GM12878 (cell line): Measurements from ENCODE around the gene SLC2A1. TPM values are rescaled to one million over a fixed set of nuclear protein-coding genes. Genes with fewer than 3 reads are reported as not detected.
A peak's percentile ranks its signal among the peaks of the same experiment; 100 is the strongest.

Source experiments
- ATAC-seq: fragments of 200-7000 bp; cut with Tn5 transposase; 3 replicates; pipeline ENCODE4 v1.9.1; 2020; ENCODE audit warnings: mild to moderate bottlenecking, moderate library complexity
- BruUV-seq: library from RNA; stranded (reverse); fragments of 400-500 nt; replicated peaks from 2 replicates; lab custom pipeline; 2021; lab: Mats Ljungman, UMichigan
- CTCF ChIA-PET: fragments of 300-600 bp; sonication (Branson Sonifier 250); formaldehyde crosslinking; extraction: SDS; loops from one replicate; lab custom pipeline; 2021; ENCODE audit warnings: inconsistent platforms; lab: Yijun Ruan, JAX
- POLR2A ChIA-PET: fragments of 350-600 bp; formaldehyde crosslinking; extraction: SDS; loops from one replicate; lab custom pipeline; 2021; ENCODE audit warnings: inconsistent platforms; lab: Charles Lee
- RAD21 ChIA-PET: fragments of 300-600 bp; sonication (Branson Sonifier 250); formaldehyde crosslinking; loops from one replicate; lab custom pipeline; 2023; ENCODE audit warnings: antibody characterized with exemption; ENCODE audit not compliant: unreplicated experiment; lab: Charles Lee
- SMC1A ChIA-PET: fragments of 300-600 bp; sonication (Branson Sonifier 250); formaldehyde crosslinking; loops from one replicate; lab custom pipeline; 2023; ENCODE audit not compliant: unreplicated experiment, uncharacterized antibody; lab: Charles Lee
- DNase-seq: peaks from one replicate; pipeline ENCODE4 v3.0.0-alpha.2; 2011; ENCODE audit warnings: low read depth, low spot score
- FAIRE-seq: peaks from 3 replicates; lab custom pipeline; 2011; peaks lifted over from hg19 to GRCh38; lab: Jason Lieb, UNC
- H2AFZ ChIP-seq: 2 replicates; pipeline ENCODE4 v1.6.0; 2011; ENCODE audit warnings: low read depth, low read length, control low read depth; ENCODE audit not compliant: control insufficient read depth
- H3K27ac ChIP-seq: 2 replicates; pipeline ENCODE4 v1.5.1; 2011; ENCODE audit warnings: control low read depth; ENCODE audit not compliant: control insufficient read depth, insufficient read depth
- H3K27me3 ChIP-seq, 2 experiments: replicated peaks in 1 of 2; 2 replicates each; pipeline versions ENCODE4 v1.6.0 to v1.6.1; 2011; ENCODE audit warnings: low read length in 1 of 2; ENCODE audit not compliant: control insufficient read depth in 2 of 2, insufficient read depth in 2 of 2
- H3K36me3 ChIP-seq, 2 experiments: 2 replicates each; pipeline ENCODE4 v1.5.1; 2011; ENCODE audit warnings: low read length in 1 of 2; ENCODE audit not compliant: control insufficient read depth in 2 of 2, insufficient read depth in 2 of 2
- H3K4me1 ChIP-seq: 2 replicates; pipeline ENCODE4 v1.6.1; 2011; ENCODE audit warnings: mild to moderate bottlenecking, low read length, moderate library complexity, mixed read lengths; ENCODE audit not compliant: control insufficient read depth, insufficient read depth
- H3K4me2 ChIP-seq: 2 replicates; pipeline ENCODE4 v1.6.0; 2011; ENCODE audit warnings: control low read depth; ENCODE audit not compliant: control insufficient read depth, insufficient read depth
- H3K4me3 ChIP-seq: fragments of 200-600 bp; sonication (generic); 2 replicates; pipeline ENCODE4 v1.5.1; 2016
- H3K79me2 ChIP-seq: 2 replicates; pipeline ENCODE4 v1.6.0; 2011; ENCODE audit warnings: low read length; ENCODE audit not compliant: control insufficient read depth, insufficient read depth
- H3K9ac ChIP-seq: 2 replicates; pipeline ENCODE4 v1.8.0; 2011; ENCODE audit warnings: low read length, control low read depth, mixed read lengths; ENCODE audit not compliant: control insufficient read depth, insufficient read depth
- H3K9me3 ChIP-seq: replicated peaks from 3 replicates; pipeline ENCODE4 v1.5.1; 2011; ENCODE audit warnings: mild to moderate bottlenecking, low read length; ENCODE audit not compliant: control insufficient read depth, insufficient read depth
- H4K20me1 ChIP-seq: 2 replicates; pipeline ENCODE4 v1.6.0; 2011; ENCODE audit not compliant: control insufficient read depth, insufficient read depth
- BCLAF1 ChIP-seq: fragments of 450-650 bp; IDR thresholded peaks from 2 replicates; pipeline ENCODE4 v1.6.1; 2017; ENCODE audit warnings: antibody characterized with exemption, mild to moderate bottlenecking, moderate library complexity
- CEBPB ChIP-seq, 2 experiments: fragments of 150-350 bp in 1 of 2; IDR thresholded peaks; 2 replicates each; pipeline ENCODE4 v1.6.1; 2012 to 2014; ENCODE audit warnings: low read depth in 2 of 2, low read length in 2 of 2, borderline replicate concordance in 1 of 2, inconsistent platforms in 1 of 2
- HCFC1 ChIP-seq: fragments of 150-350 bp; IDR thresholded peaks from 2 replicates; pipeline ENCODE4 v1.6.1; 2014; ENCODE audit warnings: low read length
- HSF1 ChIP-seq: fragments of 150-350 bp; IDR thresholded peaks from 2 replicates; pipeline ENCODE4 v1.6.1; 2014; ENCODE audit warnings: mild to moderate bottlenecking, low read depth, low read length
- NBN ChIP-seq: fragments of 450-650 bp; IDR thresholded peaks from 2 replicates; pipeline ENCODE4 v1.6.1; 2016
- NFIC ChIP-seq: IDR thresholded peaks from 2 replicates; pipeline ENCODE4 v1.6.1; 2012; ENCODE audit warnings: low read depth, mild to moderate bottlenecking, inconsistent platforms, low read length, moderate library complexity
- NRF1 ChIP-seq: conservative IDR thresholded peaks from 2 replicates; pipeline ENCODE4 v1.6.1; 2011; ENCODE audit warnings: mild to moderate bottlenecking, low read depth, low read length, improper control_type of control experiment
- RFX5 ChIP-seq: IDR thresholded peaks from 2 replicates; pipeline ENCODE4 v1.6.1; 2011; ENCODE audit warnings: low read depth, low read length, improper control_type of control experiment
- WGBS: methylation state at CpG from one replicate; pipeline ENCODE4 v1.1.6; 2016; ENCODE audit warnings: low lambda C conversion rate; ENCODE audit not compliant: insufficient replicate concordance, insufficient coverage; ENCODE audit errors: missing lambda C conversion rate; 5-methylcytosine and 5-hydroxymethylcytosine counted together
- in situ Hi-C: fragments of 300-500 bp; cut with MboI; formaldehyde crosslinking; loops from 9 replicates; pipeline ENCODE4 v1.14.3; 2018; ENCODE audit warnings: mixed read lengths
- intact Hi-C: fragments of 100-400 bp; cut with micrococcal nuclease; formaldehyde crosslinking; loops from one replicate; pipeline ENCODE4 v1.14.2; 2022; ENCODE audit not compliant: unreplicated experiment
- polyA plus RNA-seq, 11 experiments: library from polyadenylated mRNA; depleted of rRNA in 4 of 11; unstranded in 6 of 11; stranded (reverse) in 5 of 11; fragments of >200 nt; fragmentation: Nextera tagmentation in 4 of 11; fragmentation: Illumina TruSeq in 1 of 11; extraction: Ambion mirVana in 4 of 11; extraction: Trizol in 1 of 11; gene quantifications; 1 replicate in 1 of 11; 2 replicates in 10 of 11; pipeline versions ENCODE4 v1.2.1 to v1.2.3, GENCODE V29; 2011 to 2016; ENCODE audit warnings: inconsistent platforms in 2 of 11, missing spikeins in 2 of 11, low read depth in 1 of 11
- total RNA-seq, 4 experiments: library from RNA; depleted of rRNA in 3 of 4; stranded (reverse); fragments of >200 nt in 3 of 4; fragmentation: Illumina TruSeq in 1 of 4; extraction: Trizol in 1 of 4; gene quantifications; 2 replicates each; pipeline versions ENCODE4 v1.2.1 to v1.2.3, GENCODE V29; 2013 to 2021

Gene SLC2A1
- total and polyA plus RNA-seq, 10 of the 15 experiments (the other 5 are each of a cell fraction or from before 2014, with no cell fraction given) = 5.7 to 66.0 (median 44.2) TPM

GRCh38 chr1:42947965-42948732, 10.5 kb downstream of the SLC2A1 start (continued):
- TF ChIP-seq CEBPB (IDR thresholded peaks at IDR 0.05; ENCODE audit: borderline replicate concordance in 1 of 2, low read depth in 2 of 2, low read length in 2 of 2) (no peak), NBN (no peak), BCLAF1 (no peak), HCFC1 (no peak), NRF1 (no peak), NFIC (no peak)

- WGBS = 82% methylated on average over 4 of the region's 4 CpGs
- FAIRE-seq = no peak
- Histone ChIP-seq H3K9me3 (no peaks in the 10 kb centered on the region), H3K4me3 (no peak overlapping the region), H3K9ac (0 out of 2 replicates have a peak overlapping the region, but pooled peaks have one; percentile 19), H3K4me1 (peaks cover 81% of the 10 kb centered on the region), H3K79me2 (peaks cover 96% of the 10 kb centered on the region), H2AFZ (no peak overlapping the region), H3K4me2 (no peak overlapping the region), H4K20me1 (peaks cover 24% of the 10 kb centered on the region), H3K27ac (no peak overlapping the region), H3K36me3 (peaks cover 21 to 38% of the 10 kb centered on the region in 2 experiments), H3K27me3 (no peaks in the 10 kb centered on the region)
- ChIA-PET SMC1A (interaction anchor here (1.2 to 1.8 kb wide), 4 partner anchors 8 to 24 kb away, joined by 4 to 6 read pairs (median 4); no protein-coding TSS in a partner anchor), CTCF (interaction anchor here (0.5 to 1.6 kb wide), 5 partner anchors 9 to 126 kb away, joined by 3 to 7 read pairs (median 3); no protein-coding TSS in a partner anchor), RAD21 (interaction anchor here (1.1 to 2.6 kb wide), 3 partner anchors 9 to 13 kb away, joined by 3 to 10 read pairs (median 4); no protein-coding TSS in a partner anchor), POLR2A (interaction anchor here (0.6 to 1.7 kb wide), 3 partner anchors 11 to 1271 kb away, joined by 3 to 6 read pairs (median 5); no protein-coding TSS in a partner anchor)
- in situ Hi-C loops = no loop called here
- TF ChIP-seq RFX5 = no peak
- peak; percentile 80 for TF ChIP-seq HSF1
- ATAC-seq = no peak
- no peak for DNase-seq
- intact Hi-C loops = no loop called here
- no TSS peak for BruUV-seq
Measured at GRCh38 chr1:42947117-42947516, 11.6 kb downstream of the SLC2A1 start.
